ENCODE data around the gene NR1I2. TPM values are rescaled to one million over a fixed set of nuclear protein-coding genes. Genes with fewer than 3 reads are reported as not detected.

Gene NR1I2
- total RNA-seq (2022) (not detected in 2 replicates), Bru-seq, nascent RNA (percentile 8 among the genes with signal in this experiment), BruChase-seq, experiment 1, labeled RNA remaining after a 2-hour chase (percentile 16 among the genes with signal in this experiment), BruChase-seq, experiment 2, labeled RNA remaining after a 6-hour chase (percentile 12 among the genes with signal in this experiment)
- long read RNA-seq, result 0 reads

DNA sequence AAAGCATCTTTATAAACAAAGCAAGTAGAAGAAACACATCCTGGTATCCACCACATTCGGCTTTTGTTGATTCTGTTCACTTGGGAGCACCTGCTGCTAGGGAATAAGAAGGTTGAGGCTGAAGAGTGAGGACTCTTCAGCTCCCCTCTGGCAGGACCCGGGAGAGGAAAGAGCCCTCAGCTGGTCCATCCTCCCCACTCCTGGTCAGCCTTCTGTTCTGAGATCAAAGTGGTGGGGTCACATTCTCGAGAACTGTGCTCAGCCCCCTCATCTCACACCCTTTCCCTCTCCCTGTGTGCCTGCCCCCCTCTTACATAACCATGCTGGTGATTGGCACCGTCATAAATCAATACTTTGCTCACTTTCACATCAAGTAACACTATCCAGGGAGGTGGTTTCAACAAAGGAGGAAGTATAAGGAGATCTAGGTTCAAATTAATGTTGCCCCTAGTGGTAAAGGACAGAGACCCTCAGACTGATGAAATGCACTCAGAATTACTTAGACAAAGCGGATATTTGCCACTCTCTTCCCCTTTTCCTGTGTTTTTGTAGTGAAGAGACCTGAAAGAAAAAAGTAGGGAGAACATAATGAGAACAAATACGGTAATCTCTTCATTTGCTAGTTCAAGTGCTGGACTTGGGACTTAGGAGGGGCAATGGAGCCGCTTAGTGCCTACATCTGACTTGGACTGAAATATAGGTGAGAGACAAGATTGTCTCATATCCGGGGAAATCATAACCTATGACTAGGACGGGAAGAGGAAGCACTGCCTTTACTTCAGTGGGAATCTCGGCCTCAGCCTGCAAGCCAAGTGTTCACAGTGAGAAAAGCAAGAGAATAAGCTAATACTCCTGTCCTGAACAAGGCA lies at the start of gene NR1I2:
NR1I2 (plus strand) TSS at position 772 of the 869 bp plus-strand sequence.
- H3K27ac Mint-ChIP-seq (ENCODE audit: unreplicated experiment), result peak within 1 kb of the TSS; percentile 21
- intact Hi-C loops (cut with micrococcal nuclease; ENCODE audit: unreplicated experiment), result no loop called here
- peaks cover 3% of the 10 kb centered on the region for H3K9me3 Mint-ChIP-seq (ENCODE audit: unreplicated experiment)
- DNase-seq, result no peak
- Histone ChIP-seq H3K36me3 (ENCODE audit: control insufficient read depth, insufficient read depth, low read length) (no peaks in the 10 kb centered on the region), H3K9me3 (no peaks in the 10 kb centered on the region), H3K27me3 (replicated peaks; ENCODE audit: control insufficient read depth, insufficient read depth, low read length) (no peaks in the 10 kb centered on the region), H3K4me1 (peaks cover 7% of the 10 kb centered on the region; the same call in 1 of the 2 replicates), H3K4me3 (ENCODE audit: low read depth, low read length) (no peak within 1 kb of the TSS)
- H3K4me1 Mint-ChIP-seq (ENCODE audit: low read depth, unreplicated experiment), result peaks cover 6% of the 10 kb centered on the region
- H3K27me3 Mint-ChIP-seq (ENCODE audit: insufficient read depth, unreplicated experiment), result no peaks in the 10 kb centered on the region
- no peaks in the 10 kb centered on the region for H3K36me3 Mint-ChIP-seq (ENCODE audit: insufficient read depth, unreplicated experiment)
- TF ChIP-seq, protein P1, sequence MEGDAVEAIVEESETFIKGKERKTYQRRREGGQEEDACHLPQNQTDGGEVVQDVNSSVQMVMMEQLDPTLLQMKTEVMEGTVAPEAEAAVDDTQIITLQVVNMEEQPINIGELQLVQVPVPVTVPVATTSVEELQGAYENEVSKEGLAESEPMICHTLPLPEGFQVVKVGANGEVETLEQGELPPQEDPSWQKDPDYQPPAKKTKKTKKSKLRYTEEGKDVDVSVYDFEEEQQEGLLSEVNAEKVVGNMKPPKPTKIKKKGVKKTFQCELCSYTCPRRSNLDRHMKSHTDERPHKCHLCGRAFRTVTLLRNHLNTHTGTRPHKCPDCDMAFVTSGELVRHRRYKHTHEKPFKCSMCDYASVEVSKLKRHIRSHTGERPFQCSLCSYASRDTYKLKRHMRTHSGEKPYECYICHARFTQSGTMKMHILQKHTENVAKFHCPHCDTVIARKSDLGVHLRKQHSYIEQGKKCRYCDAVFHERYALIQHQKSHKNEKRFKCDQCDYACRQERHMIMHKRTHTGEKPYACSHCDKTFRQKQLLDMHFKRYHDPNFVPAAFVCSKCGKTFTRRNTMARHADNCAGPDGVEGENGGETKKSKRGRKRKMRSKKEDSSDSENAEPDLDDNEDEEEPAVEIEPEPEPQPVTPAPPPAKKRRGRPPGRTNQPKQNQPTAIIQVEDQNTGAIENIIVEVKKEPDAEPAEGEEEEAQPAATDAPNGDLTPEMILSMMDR (IDR thresholded peaks at IDR 0.05; ENCODE audit: insufficient read depth in 1 of 2, low read depth in 1 of 2, low read length in 1 of 2, severe bottlenecking in 1 of 2, unreplicated experiment in 1 of 2), result no peak
- POLR2A ChIA-PET, result no interaction called here
- CTCF ChIA-PET, result no interaction called here
- H3K4me3 Mint-ChIP-seq (ENCODE audit: unreplicated experiment), result no peak within 1 kb of the TSS
- BruUV-seq (replicated peaks), result no TSS peak

- H3K27me3 Mint-ChIP-seq (ENCODE audit: insufficient read depth, unreplicated experiment), result no peaks in the 10 kb centered on the region
- no peaks in the 10 kb centered on the region for H3K36me3 ChIP-seq (ENCODE audit: control insufficient read depth, insufficient read depth, low read length)
- H3K9me3 ChIP-seq, result peaks cover 3% of the 10 kb centered on the region; the same call in 1 of the 2 replicates
- H3K4me3 ChIP-seq (ENCODE audit: low read depth, low read length), result no peak overlapping the region
- BruUV-seq (replicated peaks), result no TSS peak
- TF ChIP-seq, protein P1 (IDR thresholded peaks at IDR 0.05; ENCODE audit: insufficient read depth in 1 of 2, low read depth in 1 of 2, low read length in 1 of 2, severe bottlenecking in 1 of 2, unreplicated experiment in 1 of 2), result no peak
- no peaks in the 10 kb centered on the region for H3K27me3 ChIP-seq (replicated peaks; ENCODE audit: control insufficient read depth, insufficient read depth, low read length)
- no peak for DNase-seq
- ChIA-PET POLR2A (no interaction called here), CTCF (no interaction called here)
- no peaks in the 10 kb centered on the region for H3K4me1 ChIP-seq
- no peak overlapping the region for H3K4me3 Mint-ChIP-seq (ENCODE audit: unreplicated experiment)
- H3K36me3 Mint-ChIP-seq (ENCODE audit: insufficient read depth, unreplicated experiment), result no peaks in the 10 kb centered on the region
- no peaks in the 10 kb centered on the region for H3K9me3 Mint-ChIP-seq (ENCODE audit: unreplicated experiment)
- intact Hi-C loops (cut with micrococcal nuclease; ENCODE audit: unreplicated experiment), result no loop called here
- no peaks in the 10 kb centered on the region for H3K4me1 Mint-ChIP-seq (ENCODE audit: low read depth, unreplicated experiment)
- H3K27ac Mint-ChIP-seq (ENCODE audit: unreplicated experiment), result no peak overlapping the region
Observed at GRCh38 chr3:119733812-119734211, 48.1 kb upstream of the NR1I2 start.

DNA sequence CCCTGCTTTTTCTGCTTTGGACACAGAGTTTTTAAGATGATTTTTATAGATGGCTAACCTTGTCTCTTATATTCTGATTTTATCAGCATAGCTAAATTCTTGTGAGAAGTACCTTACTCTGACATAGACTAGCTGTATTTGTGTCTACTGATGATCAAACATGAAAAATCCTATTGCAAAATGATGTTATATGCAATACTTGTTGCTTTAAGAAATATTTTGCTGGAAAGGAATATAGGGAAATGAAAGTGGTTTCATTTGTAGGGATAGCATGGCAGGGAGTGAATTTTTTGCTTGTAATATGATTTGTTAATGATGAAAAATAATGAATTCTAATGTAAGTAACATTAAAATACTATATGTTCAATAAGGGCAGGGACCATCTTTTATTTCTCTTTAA lies 43.2 kb upstream of the NR1I2 start:
- H3K36me3 ChIP-seq (ENCODE audit: control insufficient read depth, insufficient read depth, low read length), result no peaks in the 10 kb centered on the region
- ChIA-PET CTCF (no interaction called here), POLR2A (no interaction called here)
- no peaks in the 10 kb centered on the region for H3K9me3 Mint-ChIP-seq (ENCODE audit: unreplicated experiment)
- intact Hi-C loops (cut with micrococcal nuclease; ENCODE audit: unreplicated experiment), result no loop called here
- H3K4me1 ChIP-seq, result no peaks in the 10 kb centered on the region
- no peaks in the 10 kb centered on the region; the same call in 1 of the 2 replicates for H3K27me3 ChIP-seq (replicated peaks; ENCODE audit: control insufficient read depth, insufficient read depth, low read length)
- H3K27me3 Mint-ChIP-seq (ENCODE audit: insufficient read depth, unreplicated experiment), result peaks cover under 1% of the 10 kb centered on the region
- DNase-seq, result no peak
- H3K36me3 Mint-ChIP-seq (ENCODE audit: insufficient read depth, unreplicated experiment), result no peaks in the 10 kb centered on the region
- no peak overlapping the region for H3K27ac Mint-ChIP-seq (ENCODE audit: unreplicated experiment)
- TF ChIP-seq, protein P1 (IDR thresholded peaks at IDR 0.05; ENCODE audit: insufficient read depth in 1 of 2, low read depth in 1 of 2, low read length in 1 of 2, severe bottlenecking in 1 of 2, unreplicated experiment in 1 of 2), result no peak
- BruUV-seq (replicated peaks), result no TSS peak
- peaks cover 3% of the 10 kb centered on the region; the same call in 1 of the 2 replicates for H3K9me3 ChIP-seq
- H3K4me3 ChIP-seq (ENCODE audit: low read depth, low read length), result no peak overlapping the region
- H3K4me1 Mint-ChIP-seq (ENCODE audit: low read depth, unreplicated experiment), result no peaks in the 10 kb centered on the region
- no peak overlapping the region for H3K4me3 Mint-ChIP-seq (ENCODE audit: unreplicated experiment)

All from Caco-2 (cell line).